ENCODE data around the gene CLCN4.

Gene CLCN4

DNA sequence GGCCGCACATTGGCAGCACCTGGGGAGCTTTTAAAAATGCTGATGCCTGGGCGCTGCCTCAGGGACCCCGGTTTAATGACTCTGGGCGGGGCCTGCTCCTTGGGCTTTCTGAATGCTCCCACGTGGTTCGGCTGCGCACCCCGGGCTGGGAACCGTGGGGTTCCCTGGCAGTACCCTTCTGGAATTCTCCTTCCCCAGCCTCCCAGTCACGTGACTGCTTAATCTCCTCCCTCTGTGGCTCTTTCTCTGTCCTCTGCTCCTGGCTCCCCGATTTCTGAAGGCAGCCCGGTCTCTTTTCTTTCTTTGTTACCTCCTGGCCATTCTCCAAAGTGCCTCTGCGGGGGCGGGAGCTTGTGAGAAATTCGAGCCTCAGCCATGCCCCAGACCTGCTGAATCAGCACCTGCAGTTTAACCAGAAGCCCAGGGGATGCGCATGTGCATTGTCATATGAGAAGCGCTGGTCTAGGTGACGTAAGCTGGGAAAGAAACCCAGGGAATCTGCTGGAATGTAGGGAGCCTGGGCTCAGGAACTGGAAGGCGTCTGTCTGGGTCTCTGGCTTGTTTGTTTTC lies 16.6 kb downstream of the CLCN4 start:
- H3K4me3 ChIP-seq (ENCODE audit: low read length), result no peak overlapping the region; the same call in 1 of the 2 replicates
- peak; percentile 77 for DNase-seq (ENCODE audit: low read depth)
- TF ChIP-seq, protein P1, sequence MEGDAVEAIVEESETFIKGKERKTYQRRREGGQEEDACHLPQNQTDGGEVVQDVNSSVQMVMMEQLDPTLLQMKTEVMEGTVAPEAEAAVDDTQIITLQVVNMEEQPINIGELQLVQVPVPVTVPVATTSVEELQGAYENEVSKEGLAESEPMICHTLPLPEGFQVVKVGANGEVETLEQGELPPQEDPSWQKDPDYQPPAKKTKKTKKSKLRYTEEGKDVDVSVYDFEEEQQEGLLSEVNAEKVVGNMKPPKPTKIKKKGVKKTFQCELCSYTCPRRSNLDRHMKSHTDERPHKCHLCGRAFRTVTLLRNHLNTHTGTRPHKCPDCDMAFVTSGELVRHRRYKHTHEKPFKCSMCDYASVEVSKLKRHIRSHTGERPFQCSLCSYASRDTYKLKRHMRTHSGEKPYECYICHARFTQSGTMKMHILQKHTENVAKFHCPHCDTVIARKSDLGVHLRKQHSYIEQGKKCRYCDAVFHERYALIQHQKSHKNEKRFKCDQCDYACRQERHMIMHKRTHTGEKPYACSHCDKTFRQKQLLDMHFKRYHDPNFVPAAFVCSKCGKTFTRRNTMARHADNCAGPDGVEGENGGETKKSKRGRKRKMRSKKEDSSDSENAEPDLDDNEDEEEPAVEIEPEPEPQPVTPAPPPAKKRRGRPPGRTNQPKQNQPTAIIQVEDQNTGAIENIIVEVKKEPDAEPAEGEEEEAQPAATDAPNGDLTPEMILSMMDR (conservative IDR thresholded peaks at IDR 0.05; ENCODE audit: low read length), result no peak

DNA sequence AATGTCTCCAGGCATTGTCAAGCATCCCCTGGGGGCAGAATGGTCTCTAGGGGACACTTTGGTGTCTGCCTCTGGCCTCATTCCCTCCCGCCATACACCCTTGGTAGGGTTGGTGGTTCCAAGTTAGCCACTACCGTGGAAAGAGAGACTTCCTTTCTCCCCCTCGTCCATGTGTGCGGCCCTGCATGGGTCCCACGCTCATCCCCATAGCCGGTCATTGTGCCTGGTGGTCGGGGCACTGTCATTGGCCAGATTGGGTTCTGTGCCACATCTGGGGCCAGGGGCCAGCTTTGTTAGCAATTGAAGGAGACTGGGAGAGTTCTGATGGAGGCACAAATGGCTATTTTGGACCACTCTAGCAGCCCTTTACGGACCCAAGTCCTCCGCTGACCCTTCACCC lies 17.3 kb downstream of the CLCN4 start:
- no peak overlapping the region for H3K4me3 ChIP-seq (ENCODE audit: low read length)
- TF ChIP-seq, protein P1 (conservative IDR thresholded peaks at IDR 0.05; ENCODE audit: low read length), result no peak
- DNase-seq (ENCODE audit: low read depth), result no peak

DNA sequence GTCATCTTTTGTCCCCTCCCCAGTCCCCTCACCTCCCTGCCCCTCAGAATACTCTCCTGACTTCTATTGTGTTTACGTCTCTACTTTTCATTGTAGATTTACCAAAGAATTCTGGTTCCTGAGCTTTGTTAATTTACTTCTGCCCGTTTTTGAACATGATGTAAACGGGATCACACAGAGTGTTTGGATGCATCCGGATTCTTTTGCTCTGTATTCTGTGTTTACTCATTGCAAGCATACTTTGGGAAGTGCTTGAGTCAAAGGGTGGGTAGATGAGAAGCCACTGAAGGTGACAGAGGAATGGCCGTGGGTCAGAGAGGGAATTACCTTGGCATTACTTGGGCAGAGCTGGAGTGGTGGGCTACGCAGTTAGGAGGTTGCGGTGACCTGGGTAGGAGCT lies 18.0 kb downstream of the CLCN4 start:
- TF ChIP-seq, protein P1 (conservative IDR thresholded peaks at IDR 0.05; ENCODE audit: low read length), result no peak
- no peak overlapping the region for H3K4me3 ChIP-seq (ENCODE audit: low read length)
- DNase-seq (ENCODE audit: low read depth), result peak; percentile 55

DNA sequence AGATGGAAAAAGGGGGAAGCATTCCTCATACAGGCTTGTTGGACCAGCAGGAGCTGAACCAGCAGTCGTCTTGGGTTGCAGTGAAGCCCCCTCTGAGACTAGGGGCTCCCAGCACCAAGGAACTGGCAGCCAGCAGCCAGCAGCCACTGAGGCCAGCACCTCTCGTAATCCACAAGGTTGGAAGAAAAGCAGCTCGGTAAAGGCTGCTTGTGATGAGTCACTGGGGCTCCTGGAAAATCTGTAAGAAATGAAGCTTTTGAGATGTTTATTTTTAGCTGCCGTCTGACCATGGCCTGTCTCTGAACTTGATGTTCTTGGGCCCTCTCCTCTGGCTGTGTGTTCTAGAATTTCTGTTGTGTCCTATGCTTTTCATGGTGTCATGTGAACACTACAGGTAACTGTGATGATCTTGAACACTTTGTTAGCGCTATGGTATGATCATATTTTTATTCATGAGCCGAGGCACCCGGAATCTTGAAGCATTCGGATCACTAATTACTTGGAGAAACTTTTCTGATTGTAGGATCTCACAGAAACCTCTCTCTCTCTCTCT lies 18.6 kb downstream of the CLCN4 start:
- TF ChIP-seq, protein P1 (conservative IDR thresholded peaks at IDR 0.05; ENCODE audit: low read length), result no peak
- DNase-seq (ENCODE audit: low read depth), result peak; percentile 62

DNA sequence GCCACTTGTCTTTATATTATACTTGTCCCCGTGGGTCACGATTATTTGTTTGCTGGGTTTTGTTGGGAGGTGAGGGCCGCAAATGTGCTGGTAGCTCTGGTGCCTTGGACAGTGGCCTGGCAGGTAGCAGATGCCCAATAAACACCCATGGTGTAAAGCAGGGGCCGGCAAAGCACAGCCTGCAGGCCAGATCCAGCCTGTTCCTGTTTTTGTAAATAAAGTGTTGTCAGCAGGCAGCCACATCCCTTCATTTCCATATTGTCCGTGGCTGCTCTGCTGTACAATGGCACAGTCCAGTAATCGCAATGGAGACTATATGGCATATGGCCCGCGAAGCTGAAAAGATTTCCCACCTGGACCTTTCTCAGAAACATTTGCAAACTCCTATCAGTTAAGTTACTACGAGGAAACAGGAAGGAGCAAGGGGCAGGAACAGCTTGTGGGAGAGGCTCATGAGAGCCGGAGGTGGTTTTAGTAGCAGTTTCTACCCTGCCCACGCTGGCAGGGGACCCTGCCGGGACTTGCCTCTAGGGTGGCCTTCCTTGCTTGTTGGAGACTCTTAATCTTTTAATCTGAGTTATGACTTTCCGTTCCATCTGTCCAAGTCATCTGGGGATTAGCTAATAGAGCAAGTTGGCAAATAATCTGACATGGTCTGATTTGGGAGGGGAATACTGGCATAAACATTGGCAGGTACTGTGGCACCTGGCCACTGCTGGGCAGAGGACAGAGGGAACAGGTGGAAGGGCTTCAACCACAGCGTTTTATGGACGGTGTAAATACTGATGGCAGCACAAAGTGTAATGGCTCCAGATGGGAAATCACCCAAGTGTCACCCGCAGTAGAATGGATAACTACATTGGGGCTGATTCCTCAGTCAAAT lies 19.6 kb downstream of the CLCN4 start:
- no peak overlapping the region for H3K4me3 ChIP-seq (ENCODE audit: low read length)
- TF ChIP-seq, protein P1 (conservative IDR thresholded peaks at IDR 0.05; ENCODE audit: low read length), result no peak
- no peak for DNase-seq (ENCODE audit: low read depth)

More for the DNA sequence above, 18.6 kb downstream of the CLCN4 start:
- no peak overlapping the region for H3K4me3 ChIP-seq (ENCODE audit: low read length)

DNA sequence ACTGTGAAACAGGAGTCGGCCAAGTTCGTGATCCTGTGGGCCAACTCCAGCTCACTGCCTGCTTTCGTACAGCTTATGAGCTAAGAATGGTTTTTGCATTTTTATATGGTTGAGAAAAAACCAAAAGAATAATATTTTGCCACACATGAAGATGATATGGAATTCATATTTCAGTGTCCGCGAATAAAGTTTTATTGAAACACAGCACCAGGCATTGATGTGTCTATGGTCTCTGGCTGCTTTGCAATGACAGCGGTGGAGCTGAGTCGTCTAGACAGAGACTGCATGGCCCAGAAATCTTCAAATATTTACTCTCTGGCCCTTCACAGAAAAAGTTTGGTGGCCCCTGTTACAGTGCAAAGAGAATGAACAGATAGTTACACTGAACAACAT lies 20.2 kb downstream of the CLCN4 start:
- TF ChIP-seq, protein P1 (conservative IDR thresholded peaks at IDR 0.05; ENCODE audit: low read length), result no peak
- H3K4me3 ChIP-seq (ENCODE audit: low read length), result no peak overlapping the region
- DNase-seq (ENCODE audit: low read depth), result no peak

All from AG10803 (cell line).